ENCODE measurements around the gene AFMID. TPM values are rescaled to one million over a fixed set of nuclear protein-coding genes. Genes with fewer than 3 reads are reported as not detected.
"Not testable (repeated sequence)": the region's sequence is repeated elsewhere in the genome, so short reads cannot be mapped to it uniquely, and the experiment has no call there.

AFMID gene
- polyA plus RNA-seq, 3 donors = 51.8 to 82.3 (median 73.6) TPM

DNA sequence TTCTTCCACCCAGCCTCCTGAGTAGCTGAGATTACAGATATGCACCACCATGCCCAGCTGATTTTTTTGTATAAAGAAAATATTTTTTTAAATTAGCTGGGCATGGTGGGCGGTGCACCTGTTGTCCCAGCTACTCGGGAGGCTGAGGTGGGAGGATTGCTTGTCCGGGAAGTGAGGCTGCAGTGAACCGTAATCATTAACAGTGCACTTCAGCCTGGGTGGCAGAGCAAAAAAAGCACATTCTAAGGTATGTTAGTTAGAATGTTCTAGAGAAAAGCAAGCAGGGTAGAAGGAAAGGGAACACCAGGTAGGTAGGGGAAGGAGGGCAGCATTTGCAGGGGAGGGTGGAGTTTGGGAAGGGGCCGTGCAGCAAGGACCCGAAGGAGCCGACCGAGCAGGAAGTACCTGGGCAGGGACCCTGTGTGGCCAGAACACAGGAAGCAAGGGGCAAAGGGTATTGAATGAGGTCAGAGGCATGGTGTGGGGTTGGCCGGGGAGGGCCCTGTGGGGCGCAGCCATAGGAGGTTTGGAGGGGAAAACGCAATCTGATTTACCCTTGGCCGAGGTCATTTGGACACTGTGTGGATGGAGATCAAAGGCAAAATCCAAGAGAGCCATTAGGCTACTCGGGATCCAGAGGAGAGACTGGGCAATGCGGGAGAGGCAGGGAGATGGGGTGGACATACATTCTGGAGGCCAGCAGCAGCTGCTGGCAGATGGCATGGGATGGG is 38.7 kb upstream of the AFMID start:
- DNase-seq = no peak

DNA sequence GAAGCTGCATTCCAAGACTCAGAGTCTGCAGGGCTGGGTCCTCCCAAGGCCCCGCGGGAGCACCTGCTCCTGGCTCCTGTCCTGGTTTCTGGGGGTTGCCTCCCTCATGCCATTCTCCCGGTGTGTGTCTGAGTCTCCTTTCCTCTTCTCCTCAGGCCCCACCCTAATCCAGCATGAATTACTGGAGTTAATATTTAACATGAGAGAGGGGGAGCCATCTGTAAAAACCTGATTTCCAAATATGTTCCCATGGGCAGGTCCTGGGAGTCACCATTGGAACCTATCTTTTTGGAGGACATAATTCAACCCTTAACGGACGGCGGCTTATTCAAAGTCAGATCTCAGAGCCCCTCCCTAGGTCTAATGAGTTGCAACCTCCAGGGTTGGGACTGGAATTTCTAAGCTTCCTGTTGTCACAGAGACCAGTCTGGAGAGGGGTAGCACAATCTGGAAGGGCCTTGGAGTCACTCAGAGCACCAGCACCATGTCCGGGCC is 35.6 kb upstream of the AFMID start:
- no peak for DNase-seq

DNA sequence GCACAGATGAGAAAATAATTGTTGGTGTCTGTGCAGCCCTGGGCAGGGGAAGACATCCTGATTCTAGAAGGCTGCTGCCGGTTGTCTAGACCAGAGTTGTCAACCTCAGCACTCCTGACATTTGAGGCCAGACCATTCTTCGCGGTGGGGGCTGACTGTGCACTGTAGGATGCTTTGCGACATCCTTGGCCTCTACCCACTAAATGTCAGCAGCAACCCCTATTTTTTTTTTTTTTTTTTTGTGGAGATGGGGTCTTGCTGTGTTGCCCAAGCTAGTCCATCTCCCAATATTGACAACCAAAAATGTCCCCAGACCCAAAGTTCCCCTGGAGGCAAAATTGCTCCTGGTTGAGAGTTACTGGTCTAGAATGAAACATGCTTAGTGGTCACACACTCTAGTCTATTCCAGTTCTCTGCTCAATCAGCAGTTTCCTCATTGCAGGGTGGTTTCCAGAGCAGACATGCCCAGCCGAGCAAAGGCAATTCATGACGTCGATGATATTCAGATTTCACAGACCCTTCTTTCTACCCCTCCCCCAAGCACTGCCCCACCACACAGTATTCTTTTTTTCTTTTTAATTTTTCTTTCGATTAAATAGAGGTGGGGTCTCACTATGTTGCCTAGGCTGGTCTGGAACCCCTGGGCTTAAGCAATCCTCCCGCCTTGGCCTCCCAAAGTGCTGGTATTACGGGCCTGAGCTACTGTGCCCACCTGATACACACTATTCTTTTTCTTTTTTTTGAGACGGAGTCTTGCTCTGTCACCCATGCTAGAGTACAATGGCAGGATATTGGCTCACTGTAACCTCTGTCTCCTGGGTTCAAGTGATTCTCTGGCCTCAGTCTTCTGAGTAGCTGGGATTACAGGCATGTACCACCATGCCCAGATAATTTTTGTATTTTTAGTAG is 32.0 kb upstream of the AFMID start:
- no peak for DNase-seq

DNA sequence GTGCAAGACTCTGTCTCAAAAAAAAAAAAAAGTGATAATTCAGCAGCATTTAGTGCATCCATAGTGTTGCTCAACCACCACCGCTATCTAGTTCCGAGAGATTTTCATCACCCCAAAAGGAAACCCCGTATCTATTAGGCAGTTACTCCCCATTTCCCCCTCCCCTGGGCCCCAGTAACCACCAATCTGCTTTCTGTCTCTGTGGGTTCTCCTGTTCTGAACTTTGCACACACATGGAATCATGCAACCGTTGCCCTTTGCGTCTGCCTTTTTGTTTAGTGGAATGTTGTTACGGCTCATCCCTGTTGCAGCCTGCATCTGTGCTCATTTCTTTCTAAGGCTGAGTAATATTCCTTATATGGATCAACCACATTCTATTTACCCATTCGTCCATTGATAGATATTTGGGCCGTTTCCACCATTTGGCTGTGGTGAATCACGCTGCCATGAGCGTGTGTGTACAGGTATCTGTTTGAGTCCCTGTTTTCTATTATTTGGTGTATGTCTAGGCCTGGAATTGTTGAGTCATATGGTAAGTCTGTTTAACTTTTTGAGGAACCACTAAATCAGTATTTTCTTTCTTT is 27.5 kb upstream of the AFMID start:
- DNase-seq = no peak

DNA sequence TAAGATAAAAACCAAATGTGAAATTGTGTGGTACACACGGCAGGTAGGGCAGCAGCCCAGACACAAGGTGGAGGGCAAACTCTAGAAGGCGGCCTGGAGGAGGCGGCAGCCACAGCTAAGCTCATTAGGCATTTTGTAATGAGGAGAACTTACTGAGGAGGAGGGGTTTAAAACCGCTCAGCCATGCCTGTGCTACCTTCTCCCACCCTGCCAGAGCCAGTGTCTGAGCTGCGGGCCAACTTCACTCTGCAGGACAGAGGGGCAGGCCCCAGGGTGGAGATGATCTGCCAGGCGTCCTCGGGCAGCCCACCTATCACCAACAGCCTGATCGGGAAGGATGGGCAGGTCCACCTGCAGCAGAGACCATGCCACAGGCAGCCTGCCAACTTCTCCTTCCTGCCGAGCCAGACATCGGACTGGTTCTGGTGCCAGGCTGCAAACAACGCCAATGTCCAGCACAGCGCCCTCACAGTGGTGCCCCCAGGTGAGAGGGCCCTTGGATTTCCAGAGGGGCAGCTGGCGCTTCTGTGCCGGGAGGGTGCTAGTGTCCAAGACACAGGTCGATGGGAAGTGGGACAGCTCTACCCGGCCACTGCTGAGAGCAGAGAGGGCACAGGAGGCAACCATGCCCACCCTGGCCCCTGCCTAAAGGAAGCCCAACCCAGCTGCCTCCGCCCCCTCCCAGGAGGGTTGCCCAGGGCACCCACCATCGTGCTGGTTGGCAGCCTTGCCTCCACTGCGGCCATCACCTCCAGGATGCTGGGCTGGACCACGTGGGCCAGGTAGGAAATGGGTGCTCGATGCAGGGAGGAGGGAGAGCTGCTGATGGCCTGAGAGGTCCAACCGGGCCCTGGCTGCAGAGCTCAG is 23.0 kb upstream of the AFMID start:
- DNase-seq = no peak

DNA sequence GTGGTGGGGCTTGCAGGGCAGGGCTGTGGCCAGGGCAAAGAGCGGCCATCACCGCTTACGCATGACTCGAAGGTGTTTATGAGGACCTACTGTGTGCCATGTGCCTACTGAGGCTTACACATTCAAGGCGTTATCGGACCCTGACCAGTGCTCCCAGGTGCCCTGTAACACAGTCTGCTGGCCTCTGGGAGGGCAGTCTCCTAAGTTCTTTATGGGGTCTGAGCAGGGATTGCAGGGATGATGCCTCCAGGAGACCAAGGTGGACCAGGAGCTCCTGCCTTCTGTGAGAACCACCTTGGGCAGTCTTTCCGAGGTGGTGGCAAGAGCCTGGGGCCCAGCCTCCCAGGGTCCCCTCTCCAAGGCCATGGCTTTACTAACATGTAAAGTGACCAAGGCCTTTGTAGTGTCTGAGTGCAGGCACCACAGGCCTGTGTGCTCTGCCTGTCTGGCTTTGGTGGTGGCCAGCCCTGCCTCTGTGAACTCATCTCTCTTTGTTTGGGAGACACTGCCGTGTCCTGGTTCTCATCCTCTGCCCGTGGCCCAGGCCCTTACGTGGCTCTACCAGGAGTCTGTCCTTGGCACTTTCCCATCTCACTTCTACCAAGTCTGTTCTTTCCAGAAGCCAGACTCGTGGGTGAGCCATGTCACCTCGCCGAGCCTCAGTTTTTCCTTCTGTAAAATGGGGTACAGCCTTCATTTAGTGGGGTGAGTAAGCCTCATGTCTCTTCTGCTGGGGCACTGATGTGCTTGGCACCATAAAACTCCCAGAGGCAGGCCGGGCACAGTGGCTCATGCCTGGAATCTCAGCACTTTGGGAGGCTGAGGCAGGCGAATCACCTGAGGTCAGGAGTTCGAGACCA is 22.2 kb upstream of the AFMID start:
- DNase-seq = no peak

DNA sequence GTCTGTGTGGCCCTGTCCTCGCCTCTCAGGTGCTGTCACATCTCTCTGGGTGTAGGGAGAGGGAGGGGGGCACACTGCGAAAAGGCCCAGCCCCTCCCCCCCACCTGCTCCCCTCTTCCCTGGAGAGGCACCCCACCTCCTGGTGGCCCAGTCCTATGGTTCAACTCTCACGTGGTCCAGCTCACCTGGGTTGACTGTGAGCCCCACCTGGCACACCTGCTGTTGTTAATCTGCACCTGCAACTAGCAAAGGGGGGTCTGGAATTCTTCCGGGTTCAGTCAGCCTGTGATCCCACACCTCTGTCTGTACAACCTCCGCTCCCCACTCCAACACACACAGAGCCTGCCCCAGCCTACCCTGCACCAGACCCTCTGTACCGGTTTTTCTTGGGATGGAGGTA is 20.7 kb upstream of the AFMID start:
- no peak for DNase-seq

DNA sequence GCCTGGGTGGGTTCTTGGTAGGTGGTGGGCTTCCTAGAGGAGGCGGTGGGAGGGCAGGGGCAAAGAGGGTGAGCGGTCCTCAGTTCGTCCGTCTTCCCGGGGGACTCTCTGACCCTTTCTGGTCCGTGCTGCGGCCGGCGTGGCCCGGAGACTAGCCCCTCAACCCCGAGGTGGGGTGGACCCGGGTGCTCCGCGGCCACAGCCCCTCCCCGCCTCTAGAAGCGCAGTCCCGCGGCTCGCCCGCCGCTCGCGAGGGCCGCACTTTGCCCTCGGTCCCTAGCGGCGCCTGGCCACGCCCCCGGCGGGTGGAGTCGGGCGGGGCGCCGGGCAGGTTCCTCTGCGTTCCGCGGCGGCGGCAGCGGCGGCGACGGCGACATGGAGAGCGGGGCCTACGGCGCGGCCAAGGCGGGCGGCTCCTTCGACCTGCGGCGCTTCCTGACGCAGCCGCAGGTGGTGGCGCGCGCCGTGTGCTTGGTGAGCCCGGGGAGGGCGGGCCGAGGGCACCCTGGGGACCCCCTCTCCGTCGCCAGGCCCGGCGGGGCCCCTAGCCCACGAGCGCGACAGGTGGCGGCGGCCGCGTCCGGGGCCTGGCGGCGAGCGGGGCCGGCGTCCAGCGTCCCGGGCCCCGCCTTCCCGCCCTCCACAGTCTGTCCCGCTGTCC is 18.8 kb upstream of the AFMID start, which contains the start of gene SYNGR2:
SYNGR2 (plus strand) TSS at position 340 of the 661 bp plus-strand sequence; CDS start at position 376, 36 bp downstream.
- peak; percentile 77 for DNase-seq

DNA sequence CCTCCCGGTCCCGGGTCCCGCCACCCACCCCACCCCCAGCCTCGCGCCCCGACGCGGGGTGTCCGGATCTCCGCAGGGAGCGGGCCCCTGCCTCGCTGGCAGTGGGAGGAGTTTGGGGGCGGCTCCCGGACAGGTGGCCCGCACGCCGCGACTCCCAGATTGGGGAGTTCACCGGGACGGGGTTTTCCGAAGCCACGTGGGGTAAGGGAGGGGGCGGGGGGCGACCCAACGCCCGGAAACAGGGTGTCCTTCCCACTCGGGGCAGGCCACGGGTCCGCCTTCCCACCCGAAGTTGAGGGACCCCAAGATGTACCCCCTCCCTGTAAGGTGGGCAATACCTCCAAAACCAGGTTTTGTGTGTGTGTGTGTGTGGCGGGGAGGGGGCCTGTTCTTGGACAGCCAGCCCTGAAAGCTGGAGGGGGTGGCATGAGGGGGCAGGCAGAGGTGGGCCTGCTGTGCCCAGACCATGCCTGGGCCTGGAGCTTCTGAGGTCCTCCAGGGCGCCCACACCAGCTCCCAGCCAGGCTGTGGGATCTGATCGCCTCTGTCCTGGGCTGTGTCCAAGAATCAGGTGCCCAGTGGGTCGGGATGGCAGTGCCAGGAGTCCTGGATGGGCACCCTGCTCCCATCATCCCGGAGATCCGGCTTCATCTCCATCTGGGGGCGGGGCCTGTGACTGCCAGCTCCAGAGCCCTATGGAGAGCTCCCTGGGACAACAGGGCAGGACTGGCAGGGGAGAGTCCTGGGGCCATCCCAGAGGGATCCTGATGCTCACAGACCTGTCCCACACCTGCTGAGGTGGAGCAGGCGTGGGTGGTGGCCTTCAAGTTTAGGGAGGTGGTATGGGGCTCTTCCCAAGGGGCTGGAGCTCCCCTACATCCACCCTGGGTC is 18.0 kb upstream of the AFMID start:
- no peak for DNase-seq

DNA sequence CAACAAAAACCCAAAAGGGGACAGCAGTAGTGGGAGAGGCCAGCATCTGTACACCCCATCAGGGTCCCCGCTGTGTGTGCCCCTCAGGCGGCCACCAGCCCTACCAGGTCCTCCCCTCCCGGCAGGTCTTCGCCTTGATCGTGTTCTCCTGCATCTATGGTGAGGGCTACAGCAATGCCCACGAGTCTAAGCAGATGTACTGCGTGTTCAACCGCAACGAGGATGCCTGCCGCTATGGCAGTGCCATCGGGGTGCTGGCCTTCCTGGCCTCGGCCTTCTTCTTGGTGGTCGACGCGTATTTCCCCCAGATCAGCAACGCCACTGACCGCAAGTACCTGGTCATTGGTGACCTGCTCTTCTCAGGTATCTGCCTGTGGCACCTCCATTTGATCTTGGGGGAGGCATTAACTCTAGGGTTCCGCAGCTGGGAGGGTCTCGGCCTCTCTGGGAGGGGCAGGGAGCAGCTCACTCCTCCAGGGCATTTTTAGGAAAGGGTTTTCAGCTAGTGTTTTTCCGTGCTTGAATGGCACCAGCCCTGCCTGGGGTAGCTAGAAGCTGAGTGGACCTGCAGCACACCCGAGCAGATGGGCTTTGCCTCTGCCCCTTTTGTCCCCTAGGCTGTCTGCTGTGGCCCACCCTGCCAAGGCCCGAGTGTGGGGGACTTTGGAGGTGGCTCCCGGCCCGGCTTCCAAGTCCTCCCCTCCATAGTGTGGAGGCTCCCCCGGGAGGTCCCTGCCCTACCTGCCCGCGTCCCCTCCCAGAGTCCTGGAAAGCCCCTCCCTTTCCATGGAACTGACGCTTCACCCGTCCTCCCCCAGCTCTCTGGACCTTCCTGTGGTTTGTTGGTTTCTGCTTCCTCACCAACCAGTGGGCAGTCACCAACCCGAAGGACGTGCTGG is 16.2 kb upstream of the AFMID start:
- no peak for DNase-seq

DNA sequence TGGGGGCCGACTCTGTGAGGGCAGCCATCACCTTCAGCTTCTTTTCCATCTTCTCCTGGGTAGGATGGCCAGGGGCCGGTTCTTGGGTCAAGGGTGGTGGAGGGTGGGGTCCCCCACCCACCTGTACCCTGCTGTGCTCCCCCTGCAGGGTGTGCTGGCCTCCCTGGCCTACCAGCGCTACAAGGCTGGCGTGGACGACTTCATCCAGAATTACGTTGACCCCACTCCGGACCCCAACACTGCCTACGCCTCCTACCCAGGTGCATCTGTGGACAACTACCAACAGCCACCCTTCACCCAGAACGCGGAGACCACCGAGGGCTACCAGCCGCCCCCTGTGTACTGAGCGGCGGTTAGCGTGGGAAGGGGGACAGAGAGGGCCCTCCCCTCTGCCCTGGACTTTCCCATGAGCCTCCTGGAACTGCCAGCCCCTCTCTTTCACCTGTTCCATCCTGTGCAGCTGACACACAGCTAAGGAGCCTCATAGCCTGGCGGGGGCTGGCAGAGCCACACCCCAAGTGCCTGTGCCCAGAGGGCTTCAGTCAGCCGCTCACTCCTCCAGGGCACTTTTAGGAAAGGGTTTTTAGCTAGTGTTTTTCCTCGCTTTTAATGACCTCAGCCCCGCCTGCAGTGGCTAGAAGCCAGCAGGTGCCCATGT is 15.4 kb upstream of the AFMID start:
- not testable (repeated sequence) for DNase-seq

DNA sequence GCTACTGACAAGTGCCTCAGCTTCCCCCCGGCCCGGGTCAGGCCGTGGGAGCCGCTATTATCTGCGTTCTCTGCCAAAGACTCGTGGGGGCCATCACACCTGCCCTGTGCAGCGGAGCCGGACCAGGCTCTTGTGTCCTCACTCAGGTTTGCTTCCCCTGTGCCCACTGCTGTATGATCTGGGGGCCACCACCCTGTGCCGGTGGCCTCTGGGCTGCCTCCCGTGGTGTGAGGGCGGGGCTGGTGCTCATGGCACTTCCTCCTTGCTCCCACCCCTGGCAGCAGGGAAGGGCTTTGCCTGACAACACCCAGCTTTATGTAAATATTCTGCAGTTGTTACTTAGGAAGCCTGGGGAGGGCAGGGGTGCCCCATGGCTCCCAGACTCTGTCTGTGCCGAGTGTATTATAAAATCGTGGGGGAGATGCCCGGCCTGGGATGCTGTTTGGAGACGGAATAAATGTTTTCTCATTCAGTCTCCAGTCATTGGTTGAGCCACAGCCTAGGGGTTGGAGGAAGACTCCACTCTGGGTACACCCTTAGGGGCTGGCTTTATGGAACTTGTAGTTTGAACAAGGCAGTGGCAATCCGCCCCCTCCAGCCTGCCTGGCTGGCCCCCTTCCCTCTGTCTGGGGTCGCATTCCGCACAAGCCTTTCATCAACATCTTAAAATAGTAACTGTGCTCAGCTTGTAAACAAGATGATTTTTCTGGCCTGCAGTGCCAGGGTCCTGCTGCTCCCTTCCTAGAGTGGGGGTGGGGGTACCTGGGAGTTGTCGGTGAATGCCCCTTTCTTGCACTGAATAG is 14.7 kb upstream of the AFMID start:
- DNase-seq = no peak

DNA sequence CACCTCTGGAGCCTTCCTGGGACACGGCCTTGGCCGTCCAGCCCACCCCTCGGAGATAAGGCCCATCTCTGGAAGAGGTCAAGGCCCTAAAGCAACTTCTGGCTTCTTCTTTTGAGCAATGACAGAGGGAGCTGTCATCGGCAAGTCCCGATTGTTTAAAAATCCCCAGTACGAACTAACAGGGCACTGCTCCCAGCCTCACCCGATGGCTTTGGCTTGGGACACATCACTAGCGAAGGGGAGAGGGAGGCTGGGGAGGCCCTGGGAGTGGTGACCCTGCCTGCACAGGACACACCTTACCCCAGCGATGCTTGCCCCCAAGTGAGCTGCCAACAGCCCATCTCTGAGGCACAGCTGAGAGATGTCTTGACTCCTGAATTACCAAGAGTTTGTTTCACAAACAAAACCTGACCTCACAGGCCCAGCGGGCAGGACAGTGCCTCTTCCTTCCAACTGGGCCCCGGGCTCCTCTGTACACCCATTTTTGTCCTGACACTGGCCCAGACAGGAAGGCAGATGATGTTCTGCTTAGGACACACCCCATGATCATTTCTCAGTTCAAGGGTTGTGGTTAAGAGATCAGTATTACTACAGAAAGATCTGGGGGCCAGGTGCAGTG is 14.0 kb upstream of the AFMID start:
- DNase-seq = no peak

DNA sequence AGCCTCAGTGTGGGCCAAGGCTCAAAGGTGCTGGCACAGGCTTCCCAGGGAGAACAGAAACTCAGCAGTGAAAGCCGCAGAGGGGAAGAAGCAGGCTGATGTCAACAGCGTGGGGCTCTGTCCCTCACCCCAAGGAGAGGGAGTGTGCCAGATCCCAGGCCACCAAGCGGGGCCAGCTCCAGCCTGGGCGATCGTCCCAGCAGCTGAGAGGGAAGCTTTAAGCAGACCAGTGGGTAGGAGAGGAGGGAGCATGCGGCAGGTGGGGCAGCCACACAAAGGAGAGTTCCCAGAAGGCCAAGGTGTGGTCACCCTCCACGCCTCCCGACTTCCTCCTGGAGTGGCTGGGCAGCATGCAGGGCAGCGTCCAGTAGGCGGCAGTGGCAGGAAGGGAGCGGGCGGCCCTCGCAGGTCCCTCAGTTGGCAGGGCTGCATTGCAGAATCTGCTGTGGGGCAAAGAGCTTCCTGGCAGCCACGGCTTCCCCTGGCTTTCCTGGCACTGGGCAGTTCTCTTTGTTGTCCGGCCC is 12.8 kb upstream of the AFMID start:
- no peak for DNase-seq

DNA sequence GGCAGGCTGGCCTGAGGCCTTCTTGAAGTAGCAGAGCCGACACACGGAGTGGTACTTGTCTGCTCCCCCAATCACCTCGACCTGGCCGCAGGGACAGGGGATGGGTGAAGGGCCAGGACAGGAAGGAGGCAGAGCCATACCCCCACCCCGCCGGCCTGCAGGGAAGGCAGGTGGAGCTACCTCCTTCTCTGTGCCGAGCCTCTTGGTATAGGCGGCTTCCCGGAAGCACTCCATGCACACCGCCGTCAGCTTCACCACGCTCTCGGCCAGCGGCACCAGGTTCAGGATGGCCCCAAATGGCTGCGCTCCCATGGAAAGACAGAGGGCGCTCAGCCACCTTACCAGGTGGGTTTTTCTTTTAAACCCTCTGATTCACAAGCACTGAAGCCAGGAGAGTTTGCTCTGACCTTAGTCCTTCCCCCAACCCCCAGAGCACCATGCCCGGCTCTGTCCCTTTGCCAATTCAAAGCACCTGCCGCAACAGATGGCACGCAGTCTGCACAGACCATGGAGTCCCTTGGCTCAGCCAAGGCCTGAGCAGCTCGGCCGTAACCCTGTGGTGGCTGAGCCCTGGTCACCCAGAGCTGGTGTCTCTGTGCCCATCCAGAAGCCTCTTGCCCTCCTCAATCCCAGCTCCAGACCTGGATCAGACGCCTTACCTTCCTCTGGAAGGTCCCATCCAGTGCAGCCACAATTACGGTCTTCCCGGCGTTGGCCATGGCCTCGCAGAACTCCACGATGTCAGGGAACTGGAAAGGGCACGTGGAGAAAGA is 12.1 kb upstream of the AFMID start:
- no peak for DNase-seq
